SK-N-SH treated with all-trans-retinoic acid at 6 μM for 48 hours (cell line): ENCODE results near the gene SUPT3H.

Source experiments
- CREB5 ChIP-seq: fragments of 250-450 bp; sonication (Bioruptor Pico); IDR thresholded peaks from 2 replicates; pipeline ENCODE4 v1.5.1; 2020; ENCODE audit warnings: low read depth, mild to moderate bottlenecking, moderate library complexity
- GLIS3 ChIP-seq: fragments of 250-450 bp; sonication (Bioruptor Pico); IDR thresholded peaks from 2 replicates; pipeline ENCODE4 v1.5.0; 2020; ENCODE audit warnings: mild to moderate bottlenecking, moderate library complexity
- TOX ChIP-seq: fragments of 250-450 bp; sonication (Bioruptor Pico); IDR thresholded peaks from 2 replicates; pipeline ENCODE4 v1.8.0; 2021; ENCODE audit warnings: mild to moderate bottlenecking, moderate library complexity, borderline replicate concordance
- TSHZ2 ChIP-seq: fragments of 250-450 bp; sonication (Bioruptor Pico); IDR thresholded peaks from 2 replicates; pipeline ENCODE4 v1.5.0; 2020; ENCODE audit warnings: mild to moderate bottlenecking, moderate library complexity
- ZC3H10 ChIP-seq: fragments of 250-450 bp; sonication (Bioruptor Pico); IDR thresholded peaks from 2 replicates; pipeline ENCODE4 v1.5.1; 2021; ENCODE audit warnings: mild to moderate bottlenecking, moderate library complexity
- TF ChIP-seq, protein P1 (sequence below): fragments of 250-450 bp; sonication (Bioruptor Pico); IDR thresholded peaks from 2 replicates; pipeline ENCODE4 v1.8.0; 2020; ENCODE audit warnings: mild to moderate bottlenecking, moderate library complexity, borderline replicate concordance

- no peak for TF ChIP-seq TOX (CRISPR knock-in tag)
- TF ChIP-seq GLIS3 (CRISPR knock-in tag): no peak
- no peak for TF ChIP-seq ZC3H10 (CRISPR knock-in tag)
- no peak for TF ChIP-seq TSHZ2 (CRISPR knock-in tag)
- TF ChIP-seq CREB5: no peak
- TF ChIP-seq, protein P1, sequence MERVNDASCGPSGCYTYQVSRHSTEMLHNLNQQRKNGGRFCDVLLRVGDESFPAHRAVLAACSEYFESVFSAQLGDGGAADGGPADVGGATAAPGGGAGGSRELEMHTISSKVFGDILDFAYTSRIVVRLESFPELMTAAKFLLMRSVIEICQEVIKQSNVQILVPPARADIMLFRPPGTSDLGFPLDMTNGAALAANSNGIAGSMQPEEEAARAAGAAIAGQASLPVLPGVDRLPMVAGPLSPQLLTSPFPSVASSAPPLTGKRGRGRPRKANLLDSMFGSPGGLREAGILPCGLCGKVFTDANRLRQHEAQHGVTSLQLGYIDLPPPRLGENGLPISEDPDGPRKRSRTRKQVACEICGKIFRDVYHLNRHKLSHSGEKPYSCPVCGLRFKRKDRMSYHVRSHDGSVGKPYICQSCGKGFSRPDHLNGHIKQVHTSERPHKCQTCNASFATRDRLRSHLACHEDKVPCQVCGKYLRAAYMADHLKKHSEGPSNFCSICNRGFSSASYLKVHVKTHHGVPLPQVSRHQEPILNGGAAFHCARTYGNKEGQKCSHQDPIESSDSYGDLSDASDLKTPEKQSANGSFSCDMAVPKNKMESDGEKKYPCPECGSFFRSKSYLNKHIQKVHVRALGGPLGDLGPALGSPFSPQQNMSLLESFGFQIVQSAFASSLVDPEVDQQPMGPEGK: no peak
Measured at GRCh38 chr6:45310118-45310788, 67.5 kb downstream of the SUPT3H start.
